Astrocyte (in vitro differentiated cells and primary cell): Measurements from ENCODE around the gene NDRG4.

Source experiments
- CTCF ChIP-seq: IDR thresholded peaks from 2 replicates; pipeline ENCODE4 v1.5.1; 2011; ENCODE audit warnings: low read depth, mild to moderate bottlenecking, inconsistent platforms, low read length, moderate library complexity; ENCODE audit not compliant: insufficient read depth
- EZH2 ChIP-seq: IDR thresholded peaks from 2 replicates; pipeline ENCODE4 v1.6.1; 2012; ENCODE audit warnings: mild to moderate bottlenecking, low read length, inconsistent platforms; ENCODE audit not compliant: insufficient read depth

- TF ChIP-seq CTCF (no peak), EZH2 (no peak)
These were observed at the start of gene NDRG4 for GRCh38 chr16:58499615-58500351.
